Middle frontal gyrus (tissue), 1 donor: Measurements from ENCODE around the gene MCEE.
"Not testable (repeated sequence)": the region's sequence is repeated elsewhere in the genome, so short reads cannot be mapped to it uniquely, and the experiment has no call there.

Experiments
- DNase-seq: peaks from one replicate; pipeline ENCODE4 v3.0.0-alpha.2; 2015; ENCODE audit warnings: low spot score; ENCODE audit errors: extremely low spot score

Gene MCEE

DNA sequence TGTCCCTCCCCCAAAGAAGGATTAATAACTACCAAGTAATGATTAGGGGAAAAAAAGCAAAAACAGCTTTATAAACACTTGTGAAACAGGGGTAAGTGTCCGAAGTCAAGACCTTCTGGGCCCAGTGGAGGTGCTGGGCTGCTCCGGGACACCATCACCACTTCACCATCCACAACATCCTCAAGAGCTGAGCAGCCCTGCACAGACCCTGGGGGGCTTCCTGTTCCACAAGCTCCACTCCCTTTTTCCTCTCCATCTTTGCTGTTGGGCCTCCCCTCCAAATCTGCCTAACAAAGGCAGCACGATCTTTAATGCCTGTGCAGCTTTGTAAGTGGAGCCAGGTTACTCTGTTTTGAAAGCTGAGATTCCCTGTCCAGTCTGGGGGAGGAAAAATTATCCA lies 46.7 kb downstream of the MCEE start:
- DNase-seq = not testable (repeated sequence)

GRCh38 chr2:71082402-71083252 lies 47.4 kb downstream of the MCEE start:
- no peak for DNase-seq

- no peak for DNase-seq
These were observed 51.4 kb downstream of the MCEE start for GRCh38 chr2:71078624-71079023.

DNA sequence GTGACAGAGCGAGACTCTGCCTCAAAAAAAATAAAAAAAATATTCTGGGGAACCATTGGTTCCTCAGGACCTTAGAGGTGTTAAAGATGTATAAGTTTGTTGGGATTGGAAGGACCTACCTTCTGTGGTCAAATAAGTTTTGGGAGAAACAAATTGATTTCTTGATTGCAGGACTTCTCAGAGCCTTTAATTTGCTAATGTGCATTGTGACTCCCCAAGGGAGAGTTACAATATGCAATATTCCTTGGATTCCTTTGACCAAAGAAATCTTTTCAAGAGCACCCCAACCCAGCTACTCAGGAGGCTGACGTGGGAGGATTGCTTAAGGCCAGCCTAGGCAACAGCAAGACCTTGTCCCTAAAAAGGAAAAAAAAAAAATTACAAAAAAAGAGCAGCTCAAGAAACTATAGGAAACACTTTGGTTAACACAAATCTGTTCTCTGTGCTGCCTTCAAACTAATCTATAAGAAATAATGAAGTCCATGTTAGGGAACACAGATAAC lies 55.1 kb downstream of the MCEE start:
- no peak for DNase-seq

DNA sequence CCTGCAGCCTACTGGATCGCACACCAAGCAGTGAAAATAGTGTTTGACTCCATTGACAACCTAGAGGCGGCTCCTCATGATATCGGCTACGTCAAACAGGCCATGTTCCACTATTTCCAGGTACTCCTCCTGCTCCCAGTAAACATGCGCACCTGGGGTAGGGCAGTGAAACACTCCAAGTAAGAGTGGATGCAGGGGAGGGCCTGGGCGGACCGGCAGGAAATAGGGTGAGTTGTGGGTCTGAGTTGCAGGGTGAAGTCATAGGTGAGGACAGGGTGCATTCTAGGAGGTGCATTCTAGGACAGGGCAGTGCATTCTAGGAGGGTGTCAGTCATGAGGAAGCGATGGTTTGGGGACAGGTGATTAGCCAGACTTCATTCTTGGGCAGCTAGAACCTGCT lies 56.6 kb downstream of the MCEE start:
- DNase-seq = no peak

GRCh38 chr2:71072492-71072891 lies 57.5 kb downstream of the MCEE start:
- DNase-seq = no peak

DNA sequence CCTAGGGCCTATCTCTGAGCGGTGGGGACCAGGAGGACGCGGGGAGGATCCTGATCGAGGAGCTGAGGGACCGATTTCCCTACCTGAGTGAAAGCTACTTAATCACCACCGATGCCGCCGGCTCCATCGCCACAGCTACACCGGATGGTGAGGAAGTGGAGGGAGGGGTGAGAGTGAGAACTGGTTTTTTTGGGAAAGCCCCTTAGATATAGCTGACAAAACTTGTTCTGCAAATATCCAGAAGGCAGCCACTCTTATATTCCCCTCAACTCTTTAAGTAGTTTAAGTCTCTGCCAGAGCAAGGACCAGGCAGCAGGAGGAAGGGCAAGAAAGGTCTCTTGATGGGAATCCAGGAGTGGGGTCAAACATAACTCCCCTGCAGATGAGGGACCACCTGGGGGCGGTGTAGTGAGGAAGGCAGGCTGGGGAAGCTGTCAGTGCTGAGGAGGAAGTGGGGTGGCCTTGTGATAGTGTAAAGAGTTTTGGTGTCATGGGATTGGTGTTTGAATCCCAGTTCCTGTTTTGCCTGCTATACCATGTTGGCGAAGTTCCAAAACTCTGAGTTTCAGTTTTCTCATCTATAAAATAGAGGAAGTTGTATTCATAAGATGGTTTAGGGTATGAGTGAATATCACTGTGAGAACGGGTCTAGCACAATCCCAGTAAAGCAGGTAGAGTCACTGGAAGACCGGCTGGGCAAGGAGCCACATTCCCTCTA lies 58.2 kb downstream of the MCEE start:
- no peak for DNase-seq

DNA sequence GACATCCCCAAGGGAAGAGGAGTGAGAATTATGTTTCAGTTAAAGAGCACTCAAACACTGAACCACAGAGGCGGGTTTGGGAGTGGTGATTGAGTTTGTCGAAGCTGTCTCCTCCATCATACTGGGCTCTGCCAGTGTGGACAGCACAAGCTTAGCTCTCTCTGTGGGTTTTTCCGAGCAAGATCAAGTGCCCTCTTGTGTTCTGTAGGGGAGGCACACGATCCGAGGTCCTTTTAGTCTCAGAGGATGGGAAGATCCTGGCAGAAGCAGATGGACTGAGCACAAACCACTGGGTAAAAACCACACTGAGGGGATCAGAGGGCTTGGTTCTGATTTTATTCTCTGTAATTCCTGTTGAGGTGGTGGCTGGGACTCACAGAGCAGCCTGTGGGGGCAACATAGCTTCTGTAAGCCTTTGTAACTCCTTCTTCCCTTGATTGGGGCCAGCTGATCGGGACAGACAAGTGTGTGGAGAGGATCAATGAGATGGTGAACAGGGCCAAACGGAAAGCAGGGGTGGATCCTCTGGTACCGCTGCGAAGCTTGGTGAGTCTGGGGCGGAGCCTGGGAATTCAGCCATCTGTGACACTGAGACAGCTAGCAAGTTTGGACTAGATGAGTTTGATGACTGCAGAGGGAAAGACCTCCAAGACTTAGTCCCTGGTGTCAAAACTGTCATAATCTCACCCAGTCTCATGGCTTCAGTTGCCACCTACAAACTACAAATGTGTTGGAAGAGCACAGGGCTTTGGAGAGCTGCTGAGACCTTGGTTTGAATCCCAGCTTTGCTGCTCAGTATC lies 59.5 kb downstream of the MCEE start:
- DNase-seq = no peak

GRCh38 chr2:71069376-71069775 lies 60.7 kb downstream of the MCEE start:
- DNase-seq = no peak

DNA sequence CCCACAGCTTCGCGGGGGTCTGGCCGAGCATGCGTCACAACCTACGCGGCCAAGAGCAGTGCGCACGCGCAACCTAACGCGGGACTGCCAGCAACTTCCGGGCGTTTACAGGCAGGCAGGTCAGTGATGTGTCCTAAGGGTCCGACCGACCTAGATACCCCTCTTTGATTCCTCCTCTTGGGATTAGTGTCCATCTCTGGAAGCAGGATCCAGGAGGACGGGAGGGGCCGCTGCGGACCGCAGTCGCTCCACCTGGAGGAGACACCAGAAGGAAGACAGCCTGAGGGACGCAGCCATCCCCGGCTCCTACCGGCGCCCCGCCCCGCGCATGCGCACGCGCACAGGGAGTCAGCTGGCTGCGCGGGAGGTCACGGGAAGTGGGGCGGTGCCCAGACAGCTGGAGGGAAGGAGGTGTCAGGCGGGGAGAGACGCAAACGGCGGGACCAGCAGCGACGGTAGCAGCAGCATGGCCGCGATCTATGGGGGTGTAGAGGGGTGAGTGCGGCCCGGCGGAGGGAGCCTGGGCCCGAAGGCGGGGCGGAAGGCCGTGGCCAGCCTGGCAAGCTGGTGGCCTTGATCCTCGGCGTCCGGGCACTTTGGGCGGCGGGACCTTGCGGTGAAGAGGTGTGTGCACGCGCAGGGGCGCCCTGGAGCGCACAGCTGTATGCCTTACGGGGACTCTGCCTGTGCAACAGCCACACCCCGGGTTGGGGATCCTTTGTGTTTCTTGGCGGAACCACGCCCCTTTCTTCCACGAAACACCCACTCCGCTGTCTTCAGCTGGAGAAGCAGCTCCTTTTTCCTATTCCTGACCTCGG lies 61.6 kb downstream of the MCEE start, which contains the start of gene NAGK:
TSS of gene NAGK (plus strand) at position 431 of the 818 bp plus-strand sequence. CDS start at position 467, 36 bp downstream.
- peak; percentile 96 for DNase-seq

- DNase-seq = no peak
These were observed 62.3 kb downstream of the MCEE start for GRCh38 chr2:71067567-71068217.

GRCh38 chr2:71066856-71067255 lies 63.2 kb downstream of the MCEE start:
- no peak for DNase-seq

GRCh38 chr2:71064754-71065621 lies 65.0 kb downstream of the MCEE start:
- no peak for DNase-seq

- DNase-seq = no peak
These were observed 65.9 kb downstream of the MCEE start for GRCh38 chr2:71064110-71064611.

GRCh38 chr2:71063216-71063615 lies 66.8 kb downstream of the MCEE start:
- DNase-seq = no peak

- DNase-seq = no peak
These were observed 69.2 kb downstream of the MCEE start for GRCh38 chr2:71060871-71061270.

DNA sequence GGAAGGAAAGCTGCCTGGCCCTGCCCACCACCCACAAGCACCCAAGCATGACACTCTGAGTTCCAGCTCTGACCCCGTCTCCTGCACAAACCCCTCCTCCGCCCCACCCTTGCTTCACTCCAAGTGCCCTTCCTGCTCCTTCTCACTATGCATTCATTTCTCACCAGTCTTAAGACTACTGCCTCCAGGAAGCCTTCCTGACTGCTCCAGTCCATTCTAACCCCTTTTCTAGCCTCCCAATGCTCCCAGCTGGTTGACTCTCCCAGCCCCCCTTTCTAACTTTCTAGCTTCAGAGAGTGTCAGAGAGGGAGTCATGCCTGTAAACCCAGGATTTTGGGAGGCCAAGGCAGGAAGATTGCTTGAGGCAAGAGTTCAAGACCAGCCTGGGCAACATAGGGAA lies 69.8 kb downstream of the MCEE start:
- DNase-seq = no peak
